Stomach smooth muscle (tissue), 2 donors: ENCODE results near the gene ZBTB16.

Source experiments
- H3K27ac ChIP-seq: one replicate; pipeline ENCODE4 v1.7.0; 2013; ENCODE audit warnings: mild to moderate bottlenecking, low read length, inconsistent platforms
- H3K27me3 ChIP-seq, 2 donors: one replicate each; pipeline ENCODE4 v1.7.0; 2013; ENCODE audit warnings: low read length in 2 of 2; ENCODE audit not compliant: insufficient read depth in 2 of 2, control insufficient read depth in 1 of 2
- H3K36me3 ChIP-seq, 2 donors: one replicate each; pipeline ENCODE4 v1.7.0; 2013; ENCODE audit warnings: low read length in 2 of 2; ENCODE audit not compliant: control insufficient read depth in 2 of 2, insufficient read depth in 2 of 2
- H3K4me1 ChIP-seq: one replicate; pipeline ENCODE4 v1.7.0; 2013; ENCODE audit warnings: low read length; ENCODE audit not compliant: control insufficient read depth, insufficient read depth
- H3K4me3 ChIP-seq, 2 donors: one replicate each; pipeline ENCODE4 v1.7.0; 2013; ENCODE audit warnings: low read length in 2 of 2
- H3K9ac ChIP-seq, 2 donors: one replicate each; pipeline ENCODE4 v1.7.0; 2013; ENCODE audit warnings: low read length in 2 of 2, mild to moderate bottlenecking in 1 of 2
- H3K9me3 ChIP-seq, 2 donors: one replicate each; pipeline ENCODE4 v1.7.0; 2013; ENCODE audit warnings: low read length in 2 of 2; ENCODE audit not compliant: control insufficient read depth in 2 of 2
- donor health status: healthy.
- donor health status: Pancreatic carcinoma.

ZBTB16 gene

DNA sequence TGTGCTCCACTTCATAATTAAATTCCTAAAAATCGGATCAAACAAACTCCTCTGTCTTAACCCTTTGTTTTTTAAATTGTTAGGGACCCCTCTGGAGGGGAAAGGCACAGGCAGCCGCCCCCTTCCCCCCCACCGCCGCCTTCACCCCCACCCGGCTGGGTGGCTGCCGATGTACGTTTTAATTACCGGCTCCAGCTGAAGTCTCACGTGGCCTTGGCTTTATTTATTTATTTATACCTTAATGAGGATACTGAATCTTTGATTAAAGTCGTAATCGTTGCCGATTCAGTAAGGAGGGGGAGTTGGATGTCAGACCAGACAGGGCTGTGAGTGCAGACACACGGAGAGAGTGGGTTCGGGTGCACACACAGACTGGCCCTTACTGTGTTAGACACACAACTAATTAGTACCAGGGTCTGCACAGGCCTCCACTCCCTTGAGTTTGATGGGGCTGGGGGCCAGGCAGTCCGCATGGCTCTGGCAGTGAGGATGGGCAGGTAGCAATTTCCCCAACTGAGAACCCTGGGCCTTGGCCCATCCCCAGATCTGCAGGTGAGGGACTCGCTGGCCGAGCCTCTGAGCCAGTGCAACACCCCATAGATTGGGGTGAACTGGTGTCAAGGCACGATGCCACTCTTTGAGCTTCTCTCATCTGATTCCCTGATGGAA lies 185.3 kb downstream of the ZBTB16 start:
- Histone ChIP-seq H3K27me3 (no peaks in the 10 kb centered on the region), H3K9me3 (no peaks in the 10 kb centered on the region), H3K4me1 (peaks cover 15% of the 10 kb centered on the region), H3K27ac (no peak overlapping the region), H3K9ac (no peak overlapping the region), H3K36me3 (peaks cover 17 to 51% of the 10 kb centered on the region in 2 donors), H3K4me3 (no peak overlapping the region)

DNA sequence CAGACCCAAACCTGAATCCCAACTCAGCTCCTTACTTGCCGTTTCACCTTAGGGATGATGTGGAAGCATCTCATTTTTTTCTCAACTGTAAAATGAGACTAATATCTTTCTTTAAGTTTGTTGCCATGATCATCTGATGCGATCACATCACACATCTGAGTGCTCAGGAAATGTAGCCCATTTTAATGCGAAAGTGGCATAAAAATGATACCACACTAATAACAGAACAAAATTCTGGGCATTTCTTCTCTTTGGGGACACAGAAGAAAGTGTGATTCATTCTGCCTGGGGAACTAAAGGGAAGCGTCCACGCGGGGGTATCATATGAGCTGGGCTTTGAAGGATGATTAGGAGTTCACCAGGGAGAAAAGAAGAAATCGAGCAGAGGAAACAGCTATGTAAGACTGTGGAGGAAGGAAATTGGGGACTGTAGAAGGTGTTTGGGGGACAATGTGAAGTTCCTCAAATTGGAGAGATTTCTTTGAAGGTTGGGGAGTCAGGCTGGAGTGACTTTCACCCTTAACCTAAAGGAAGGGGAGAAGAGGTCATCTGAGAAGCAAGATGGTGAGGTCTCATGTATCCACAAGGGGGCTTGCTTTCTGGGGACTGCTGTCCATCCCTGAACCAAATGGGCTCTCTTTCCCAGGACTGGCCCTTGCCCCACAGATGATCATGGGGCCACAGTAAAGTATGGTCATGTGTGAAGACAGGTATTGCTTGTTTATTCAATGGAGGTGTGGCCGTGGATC lies 187.0 kb downstream of the ZBTB16 start:
- Histone ChIP-seq H3K27ac (no peak overlapping the region), H3K36me3 (peaks cover 26 to 62% of the 10 kb centered on the region in 2 donors), H3K9ac (no peak overlapping the region)

DNA sequence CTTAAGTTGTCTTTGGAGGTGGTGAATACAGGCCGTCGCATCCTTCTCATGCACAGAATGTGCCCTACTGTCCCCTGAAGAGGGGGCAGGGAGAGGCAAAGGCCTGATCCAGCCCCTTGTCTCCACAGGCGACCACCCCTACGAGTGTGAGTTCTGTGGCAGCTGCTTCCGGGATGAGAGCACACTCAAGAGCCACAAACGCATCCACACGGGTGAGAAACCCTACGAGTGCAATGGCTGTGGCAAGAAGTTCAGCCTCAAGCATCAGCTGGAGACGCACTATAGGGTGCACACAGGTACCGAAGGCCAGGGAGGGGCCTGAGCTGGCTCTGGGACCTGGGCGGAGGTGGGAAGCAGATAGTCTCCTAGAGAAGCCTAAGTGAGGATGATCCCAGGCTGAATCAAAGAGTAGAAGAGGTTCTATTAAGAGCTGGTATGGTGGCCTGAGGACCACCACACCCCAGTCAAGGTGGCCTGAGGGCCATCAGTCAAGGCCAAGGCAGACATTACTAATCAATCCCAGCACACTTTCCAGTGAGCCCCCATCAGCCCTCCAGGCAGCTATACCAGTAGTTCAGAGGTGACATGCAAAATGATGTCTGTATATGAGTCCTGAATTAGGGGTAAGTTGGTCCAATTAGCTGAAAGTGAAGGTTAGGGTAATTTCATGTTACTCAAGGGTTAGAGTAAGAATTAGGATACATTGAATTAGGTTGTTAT lies 187.7 kb downstream of the ZBTB16 start:
- H3K4me1 ChIP-seq: peaks cover 22% of the 10 kb centered on the region
- H3K9me3 ChIP-seq: no peaks in the 10 kb centered on the region
- no peaks in the 10 kb centered on the region for H3K27me3 ChIP-seq
- H3K27ac ChIP-seq: no peak overlapping the region
- H3K4me3 ChIP-seq: no peak overlapping the region
- peaks cover 30 to 62% of the 10 kb centered on the region in 2 donors for H3K36me3 ChIP-seq
- no peak overlapping the region for H3K9ac ChIP-seq

More for the DNA sequence above, 187.0 kb downstream of the ZBTB16 start:
- H3K4me1 ChIP-seq: peaks cover 22% of the 10 kb centered on the region
- H3K9me3 ChIP-seq: no peaks in the 10 kb centered on the region
- H3K27me3 ChIP-seq: no peaks in the 10 kb centered on the region
- H3K4me3 ChIP-seq: no peak overlapping the region

DNA sequence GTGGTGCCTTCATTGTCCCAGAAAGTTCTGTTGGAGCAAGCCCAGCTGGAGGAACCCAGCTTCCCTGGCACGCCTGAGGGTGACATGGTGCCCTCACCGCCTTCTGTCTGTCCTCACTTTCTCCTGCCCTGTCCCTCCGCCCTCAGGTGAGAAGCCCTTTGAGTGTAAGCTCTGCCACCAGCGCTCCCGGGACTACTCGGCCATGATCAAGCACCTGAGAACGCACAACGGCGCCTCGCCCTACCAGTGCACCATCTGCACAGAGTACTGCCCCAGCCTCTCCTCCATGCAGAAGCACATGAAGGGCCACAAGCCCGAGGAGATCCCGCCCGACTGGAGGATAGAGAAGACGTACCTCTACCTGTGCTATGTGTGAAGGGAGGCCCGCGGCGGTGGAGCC lies 190.7 kb downstream of the ZBTB16 start:
- Histone ChIP-seq H3K9ac (no peak overlapping the region), H3K27me3 (no peaks in the 10 kb centered on the region), H3K9me3 (no peaks in the 10 kb centered on the region), H3K4me3 (no peak overlapping the region), H3K27ac (no peak overlapping the region), H3K36me3 (peaks cover 26 to 53% of the 10 kb centered on the region in 2 donors), H3K4me1 (peaks cover 7% of the 10 kb centered on the region)

DNA sequence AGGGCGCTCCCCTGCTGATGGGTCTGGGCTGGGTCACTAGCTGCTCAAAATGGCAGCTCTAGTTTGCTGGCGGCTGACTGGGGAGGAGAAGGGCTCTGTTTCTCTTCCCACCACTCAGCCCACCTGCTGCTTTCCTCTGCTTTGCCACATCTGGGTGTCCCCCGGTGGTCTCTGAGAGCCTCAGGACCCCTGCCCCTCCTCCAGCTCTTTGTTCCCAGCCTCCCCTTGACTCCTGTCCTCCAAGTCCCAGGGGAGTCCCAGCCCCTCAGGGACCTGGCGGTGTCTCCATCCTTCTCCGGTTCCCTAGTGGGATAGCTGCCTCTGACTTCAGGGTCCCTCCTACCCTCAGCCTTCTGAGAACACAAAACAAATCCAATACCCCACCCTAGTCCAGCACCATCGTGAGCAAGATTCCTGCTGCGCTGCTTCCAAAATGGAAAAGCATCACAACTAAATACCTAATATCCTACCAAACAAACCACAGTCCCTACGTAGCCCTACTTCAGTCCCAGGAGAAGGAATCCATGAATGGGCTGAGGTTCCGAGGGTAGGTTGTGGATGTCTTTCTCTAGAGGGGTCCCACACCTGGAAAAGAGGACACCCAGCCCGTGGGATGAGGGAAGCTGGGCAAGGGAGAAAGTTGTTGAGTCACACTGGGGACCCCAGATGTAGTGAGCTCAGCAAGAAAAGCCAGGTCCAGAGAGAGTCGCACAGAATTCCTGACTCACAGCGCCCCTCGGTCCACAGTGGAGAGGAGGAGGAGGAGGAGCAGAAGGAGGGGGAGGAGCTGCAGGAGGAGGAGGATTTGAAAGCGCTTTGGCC lies 191.7 kb downstream of the ZBTB16 start:
- Histone ChIP-seq H3K9ac (no peak overlapping the region), H3K4me3 (no peak overlapping the region), H3K4me1 (peaks cover 7% of the 10 kb centered on the region), H3K27ac (peak overlapping the region; percentile 18), H3K9me3 (no peaks in the 10 kb centered on the region), H3K27me3 (no peaks in the 10 kb centered on the region), H3K36me3 (peaks cover 26 to 47% of the 10 kb centered on the region in 2 donors)

DNA sequence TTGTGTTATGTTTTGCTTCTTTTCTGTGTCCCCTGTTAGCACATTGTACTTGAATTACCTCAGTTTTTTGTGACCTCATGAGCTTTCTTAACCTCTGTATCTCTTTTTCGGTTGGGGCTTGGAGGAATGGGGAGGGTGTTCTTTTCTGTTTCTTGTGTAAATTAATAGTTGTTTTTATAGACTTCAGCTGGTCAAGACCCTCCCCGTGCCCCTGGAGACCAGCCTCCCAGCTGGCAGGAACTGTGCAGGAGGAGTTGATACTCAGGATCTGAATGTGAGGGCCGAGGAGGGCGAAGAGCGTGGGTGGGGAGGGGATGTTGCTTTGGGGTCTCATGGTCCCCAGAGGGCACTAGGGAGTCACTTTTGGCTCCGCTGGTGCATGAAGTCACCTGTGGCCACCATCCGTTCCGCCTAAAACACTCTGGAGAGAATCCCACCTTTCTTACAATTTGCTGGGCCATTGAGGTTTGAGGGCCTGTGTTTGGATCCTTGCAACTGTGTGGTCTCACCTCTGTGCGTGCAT lies 192.4 kb downstream of the ZBTB16 start:
- Histone ChIP-seq H3K27ac (no peak overlapping the region), H3K9me3 (no peaks in the 10 kb centered on the region), H3K9ac (no peak overlapping the region), H3K27me3 (no peaks in the 10 kb centered on the region), H3K4me1 (peaks cover 10% of the 10 kb centered on the region), H3K4me3 (no peak overlapping the region), H3K36me3 (peaks cover 26 to 45% of the 10 kb centered on the region in 2 donors)

DNA sequence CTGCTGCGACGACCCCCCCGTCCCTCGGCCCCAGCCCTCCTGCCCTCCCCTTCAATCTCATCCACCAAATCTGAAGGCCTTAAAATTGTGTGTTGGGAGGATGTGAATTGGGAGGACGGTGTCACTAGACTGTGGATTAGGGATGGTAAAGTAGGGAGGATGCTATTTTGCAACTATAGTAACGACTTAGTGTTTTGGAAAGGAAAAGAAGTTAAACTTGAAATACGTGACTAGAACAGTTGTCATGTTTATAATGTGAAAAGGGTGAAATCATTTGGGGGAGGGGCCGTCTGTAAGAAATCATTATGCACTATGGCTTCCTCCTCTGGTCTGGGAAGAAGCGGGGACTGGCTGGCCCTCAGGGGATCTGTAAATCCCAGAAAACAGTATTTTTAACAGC lies 193.3 kb downstream of the ZBTB16 start:
- H3K36me3 ChIP-seq: peaks cover 23 to 39% of the 10 kb centered on the region in 2 donors
- no peaks in the 10 kb centered on the region for H3K9me3 ChIP-seq
- H3K27ac ChIP-seq: no peak overlapping the region
- H3K27me3 ChIP-seq: no peaks in the 10 kb centered on the region
- no peak overlapping the region for H3K4me3 ChIP-seq
- H3K9ac ChIP-seq: no peak overlapping the region
- peaks cover 19% of the 10 kb centered on the region for H3K4me1 ChIP-seq

DNA sequence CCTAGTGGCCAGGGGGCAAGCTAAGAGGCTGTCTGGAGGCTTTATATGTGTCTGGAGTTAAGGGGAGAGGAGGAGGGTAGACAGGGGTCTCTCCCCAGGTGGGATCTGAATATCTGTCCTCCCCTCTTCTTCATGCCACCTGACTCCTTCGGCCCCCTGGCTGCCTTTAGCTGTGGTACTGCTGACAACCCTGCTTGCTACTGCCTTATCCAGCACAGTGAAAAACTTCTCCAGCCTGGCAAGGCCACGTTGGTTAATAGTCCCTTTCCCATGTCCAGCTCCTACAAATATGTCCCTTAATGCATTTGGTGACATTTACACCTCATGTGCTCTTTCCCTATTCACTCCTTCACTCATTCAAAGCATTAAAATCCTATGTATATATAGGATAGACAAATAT lies 194.3 kb downstream of the ZBTB16 start:
- Histone ChIP-seq H3K27ac (no peak overlapping the region), H3K36me3 (peaks cover 16 to 31% of the 10 kb centered on the region in 2 donors), H3K4me1 (peaks cover 27% of the 10 kb centered on the region)

DNA sequence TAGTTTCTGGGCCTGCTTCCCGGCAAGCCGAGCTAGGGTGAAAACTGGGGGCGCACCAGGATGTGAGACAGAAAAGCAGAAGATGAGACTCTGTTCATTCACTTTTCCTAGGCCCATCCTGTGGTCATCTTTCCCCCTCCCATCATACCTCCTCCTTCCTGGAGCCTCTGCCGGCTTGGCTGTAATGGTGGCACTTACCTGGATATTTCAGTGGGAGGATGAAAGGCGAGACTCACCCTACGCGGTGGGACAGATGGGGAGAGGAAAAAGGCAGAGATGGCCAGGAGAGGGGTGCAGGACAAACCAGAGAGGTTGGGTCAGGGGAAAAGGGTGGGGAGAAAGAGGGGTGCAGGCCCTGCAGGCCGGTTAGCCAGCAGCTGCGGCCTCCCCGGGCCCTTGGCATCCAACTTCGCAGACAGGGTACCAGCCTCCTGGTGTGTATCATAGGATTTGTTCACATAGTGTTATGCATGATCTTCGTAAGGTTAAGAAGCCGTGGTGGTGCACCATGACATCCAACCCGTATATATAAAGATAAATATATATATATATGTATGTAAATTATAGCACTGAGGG lies 195.1 kb downstream of the ZBTB16 start:
- Histone ChIP-seq H3K9me3 (no peaks in the 10 kb centered on the region), H3K9ac (no peak overlapping the region), H3K4me1 (peaks cover 34% of the 10 kb centered on the region), H3K4me3 (no peak overlapping the region), H3K27ac (no peak overlapping the region), H3K27me3 (no peaks in the 10 kb centered on the region), H3K36me3 (peaks cover 16 to 31% of the 10 kb centered on the region in 2 donors)

More for the DNA sequence above, 194.3 kb downstream of the ZBTB16 start:
- no peaks in the 10 kb centered on the region for H3K9me3 ChIP-seq
- no peak overlapping the region for H3K4me3 ChIP-seq
- no peak overlapping the region for H3K9ac ChIP-seq
- no peaks in the 10 kb centered on the region for H3K27me3 ChIP-seq

DNA sequence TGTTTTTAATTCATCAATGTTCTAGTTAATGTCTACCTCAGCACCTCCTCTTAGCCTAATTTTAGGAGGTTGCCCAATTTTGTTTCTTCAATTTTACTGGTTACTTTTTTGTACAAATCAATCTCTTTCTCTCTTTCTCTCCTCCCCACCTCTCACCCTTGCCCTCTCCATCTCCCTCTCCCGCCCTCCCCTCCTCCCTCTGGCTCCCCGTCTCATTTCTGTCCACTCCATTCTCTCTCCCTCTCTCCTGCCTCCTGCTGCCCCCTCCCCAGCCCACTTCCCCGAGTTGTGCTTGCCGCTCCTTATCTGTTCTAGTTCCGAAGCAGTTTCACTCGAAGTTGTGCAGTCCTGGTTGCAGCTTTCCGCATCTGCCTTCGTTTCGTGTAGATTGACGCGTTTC lies 195.8 kb downstream of the ZBTB16 start:
- no peaks in the 10 kb centered on the region for H3K9me3 ChIP-seq
- H3K27ac ChIP-seq: no peak overlapping the region
- peaks cover 16 to 30% of the 10 kb centered on the region in 2 donors for H3K36me3 ChIP-seq
- H3K27me3 ChIP-seq: no peaks in the 10 kb centered on the region
- peaks cover 40% of the 10 kb centered on the region for H3K4me1 ChIP-seq
- no peak overlapping the region for H3K9ac ChIP-seq
- no peak overlapping the region for H3K4me3 ChIP-seq
